Measurements from ENCODE around the gene ALMS1. TPM values are rescaled to one million over a fixed set of nuclear protein-coding genes. Genes with fewer than 3 reads are reported as not detected.
"Not testable (repeated sequence)": the region's sequence is repeated elsewhere in the genome, so short reads cannot be mapped to it uniquely, and the experiment has no call there.

ALMS1 gene, protein sequence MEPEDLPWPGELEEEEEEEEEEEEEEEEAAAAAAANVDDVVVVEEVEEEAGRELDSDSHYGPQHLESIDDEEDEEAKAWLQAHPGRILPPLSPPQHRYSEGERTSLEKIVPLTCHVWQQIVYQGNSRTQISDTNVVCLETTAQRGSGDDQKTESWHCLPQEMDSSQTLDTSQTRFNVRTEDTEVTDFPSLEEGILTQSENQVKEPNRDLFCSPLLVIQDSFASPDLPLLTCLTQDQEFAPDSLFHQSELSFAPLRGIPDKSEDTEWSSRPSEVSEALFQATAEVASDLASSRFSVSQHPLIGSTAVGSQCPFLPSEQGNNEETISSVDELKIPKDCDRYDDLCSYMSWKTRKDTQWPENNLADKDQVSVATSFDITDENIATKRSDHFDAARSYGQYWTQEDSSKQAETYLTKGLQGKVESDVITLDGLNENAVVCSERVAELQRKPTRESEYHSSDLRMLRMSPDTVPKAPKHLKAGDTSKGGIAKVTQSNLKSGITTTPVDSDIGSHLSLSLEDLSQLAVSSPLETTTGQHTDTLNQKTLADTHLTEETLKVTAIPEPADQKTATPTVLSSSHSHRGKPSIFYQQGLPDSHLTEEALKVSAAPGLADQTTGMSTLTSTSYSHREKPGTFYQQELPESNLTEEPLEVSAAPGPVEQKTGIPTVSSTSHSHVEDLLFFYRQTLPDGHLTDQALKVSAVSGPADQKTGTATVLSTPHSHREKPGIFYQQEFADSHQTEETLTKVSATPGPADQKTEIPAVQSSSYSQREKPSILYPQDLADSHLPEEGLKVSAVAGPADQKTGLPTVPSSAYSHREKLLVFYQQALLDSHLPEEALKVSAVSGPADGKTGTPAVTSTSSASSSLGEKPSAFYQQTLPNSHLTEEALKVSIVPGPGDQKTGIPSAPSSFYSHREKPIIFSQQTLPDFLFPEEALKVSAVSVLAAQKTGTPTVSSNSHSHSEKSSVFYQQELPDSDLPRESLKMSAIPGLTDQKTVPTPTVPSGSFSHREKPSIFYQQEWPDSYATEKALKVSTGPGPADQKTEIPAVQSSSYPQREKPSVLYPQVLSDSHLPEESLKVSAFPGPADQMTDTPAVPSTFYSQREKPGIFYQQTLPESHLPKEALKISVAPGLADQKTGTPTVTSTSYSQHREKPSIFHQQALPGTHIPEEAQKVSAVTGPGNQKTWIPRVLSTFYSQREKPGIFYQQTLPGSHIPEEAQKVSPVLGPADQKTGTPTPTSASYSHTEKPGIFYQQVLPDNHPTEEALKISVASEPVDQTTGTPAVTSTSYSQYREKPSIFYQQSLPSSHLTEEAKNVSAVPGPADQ (N-terminal part only)
- total RNA-seq (2014; rRNA removed; shearing (Covaris generic); ENCODE audit: low replicate concordance), result 67.3 and 84.7 TPM in 2 replicates

DNA sequence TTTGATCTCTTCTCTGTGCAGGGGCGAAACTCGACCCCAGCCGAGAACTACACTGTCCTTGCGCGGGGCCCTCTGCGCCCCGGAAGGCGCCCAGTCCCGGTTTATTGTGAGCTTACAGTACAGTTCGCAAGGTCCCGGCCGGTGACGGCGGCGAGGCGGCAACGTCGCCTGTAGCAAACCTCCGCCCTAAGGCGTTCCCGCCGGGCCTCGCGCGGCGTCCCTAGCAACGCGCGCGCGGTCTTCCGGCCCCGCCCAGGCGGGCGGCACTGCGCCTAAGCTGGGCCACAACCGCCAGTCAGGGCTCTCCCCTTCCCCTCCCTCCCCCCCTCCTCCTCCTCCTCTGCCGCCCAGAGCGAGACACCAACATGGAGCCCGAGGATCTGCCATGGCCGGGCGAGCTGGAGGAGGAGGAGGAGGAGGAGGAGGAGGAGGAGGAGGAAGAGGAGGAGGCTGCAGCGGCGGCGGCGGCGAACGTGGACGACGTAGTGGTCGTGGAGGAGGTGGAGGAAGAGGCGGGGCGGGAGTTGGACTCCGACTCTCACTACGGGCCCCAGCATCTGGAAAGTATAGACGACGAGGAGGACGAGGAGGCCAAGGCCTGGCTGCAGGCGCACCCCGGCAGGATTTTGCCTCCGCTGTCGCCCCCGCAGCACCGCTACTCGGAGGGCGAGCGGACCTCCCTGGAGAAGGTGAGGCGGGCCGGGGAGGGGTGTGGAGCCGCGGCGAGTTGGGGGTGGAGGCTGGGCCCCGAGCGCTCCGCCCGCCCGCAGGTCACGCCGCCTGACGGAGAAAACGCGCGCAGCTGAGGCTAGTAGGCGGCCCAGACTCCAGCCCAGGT, at the start of gene ALMS1:
TSS of gene ALMS1 (plus strand) at position 333 of the 838 bp plus-strand sequence. CDS start at position 366, 33 bp downstream.
- DNase-seq, result peak; percentile 98
- Histone ChIP-seq H3K4me2 (ENCODE audit: low read depth, low read length, poor library complexity, severe bottlenecking) (peak within 1 kb of the TSS; percentile 87), H2AFZ (ENCODE audit: low read length) (peak within 1 kb of the TSS; percentile 89), H3K36me3 (ENCODE audit: insufficient read depth, low read length) (peaks cover 7% of the 10 kb centered on the region; the same call in 1 of the 2 replicates), H3K9ac (ENCODE audit: low read length) (peak within 1 kb of the TSS; percentile 96), H3K4me1 (ENCODE audit: low read length) (peaks cover 30% of the 10 kb centered on the region), H3K27me3 (ENCODE audit: low read length) (no peaks in the 10 kb centered on the region), H3K4me3 (ENCODE audit: low read length) (peak within 1 kb of the TSS; percentile 96), H3K79me2 (ENCODE audit: low read length) (peaks cover 46% of the 10 kb centered on the region), H3K27ac (ENCODE audit: low read length) (peak within 1 kb of the TSS; percentile 83), H3K9me2 (replicated peaks; ENCODE audit: insufficient read depth, low read length) (no peaks in the 10 kb centered on the region), H3K9me3 (ENCODE audit: low read length) (no peaks in the 10 kb centered on the region), H4K20me1 (ENCODE audit: insufficient read depth, low read depth, low read length) (no peaks in the 10 kb centered on the region)

DNA sequence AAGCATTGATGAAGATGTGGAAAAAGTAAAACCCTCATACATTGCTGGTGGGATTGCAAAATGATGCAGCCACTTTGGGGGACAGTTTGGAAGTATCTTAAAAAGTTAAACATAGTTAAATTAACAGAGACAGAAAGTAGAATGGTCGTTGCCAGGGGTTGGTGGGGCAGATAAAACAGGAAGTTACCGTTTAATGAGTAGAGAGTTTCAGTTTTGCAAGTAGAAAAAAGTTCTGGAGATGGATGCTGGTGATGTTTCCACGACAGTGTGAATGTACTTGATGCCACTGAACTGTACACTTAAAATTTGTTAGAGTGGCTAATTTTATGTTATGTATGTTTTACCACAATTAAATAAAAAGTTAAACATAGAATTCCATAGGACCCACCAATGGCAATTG, 47.8 kb upstream of the ALMS1 start:
- Histone ChIP-seq H3K79me2 (ENCODE audit: low read length) (no peaks in the 10 kb centered on the region), H3K9ac (ENCODE audit: low read length) (no peak overlapping the region), H3K4me3 (ENCODE audit: low read length) (no peak overlapping the region), H3K9me3 (ENCODE audit: low read length) (no peaks in the 10 kb centered on the region; the same call in 1 of the 2 replicates), H3K9me2 (replicated peaks; ENCODE audit: insufficient read depth, low read length) (no peaks in the 10 kb centered on the region), H3K36me3 (ENCODE audit: insufficient read depth, low read length) (no peaks in the 10 kb centered on the region), H3K4me1 (ENCODE audit: low read length) (peaks cover 36% of the 10 kb centered on the region), H2AFZ (ENCODE audit: low read length) (peak overlapping the region; percentile 45; the same call in 1 of the 2 replicates), H4K20me1 (ENCODE audit: insufficient read depth, low read depth, low read length) (no peaks in the 10 kb centered on the region), H3K4me2 (ENCODE audit: low read depth, low read length, poor library complexity, severe bottlenecking) (peak overlapping the region; percentile 6), H3K27ac (ENCODE audit: low read length) (no peak overlapping the region), H3K27me3 (ENCODE audit: low read length) (no peaks in the 10 kb centered on the region)
- DNase-seq, result peak; percentile 67

DNA sequence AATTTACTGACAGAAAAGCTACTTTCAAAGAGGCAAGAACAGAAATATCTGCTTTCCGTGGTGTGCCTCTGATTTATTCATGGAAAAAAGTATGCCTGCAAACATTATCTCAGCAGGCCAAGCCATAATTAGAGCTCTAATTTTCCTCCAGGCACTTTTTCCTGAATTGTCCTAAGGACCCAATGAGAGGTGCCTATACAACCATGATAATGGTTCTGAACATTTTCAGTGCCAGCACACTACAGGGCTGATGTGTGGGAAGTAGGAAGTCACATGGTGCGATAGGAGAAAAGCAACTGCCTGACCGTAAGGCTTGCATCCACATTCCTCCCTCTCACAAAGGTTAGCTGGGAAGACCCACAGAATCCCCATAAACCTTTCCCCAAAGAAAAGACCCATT, 46.4 kb upstream of the ALMS1 start:
- Histone ChIP-seq H3K27me3 (ENCODE audit: low read length) (no peaks in the 10 kb centered on the region), H3K9ac (ENCODE audit: low read length) (no peak overlapping the region), H3K27ac (ENCODE audit: low read length) (no peak overlapping the region), H3K9me2 (replicated peaks; ENCODE audit: insufficient read depth, low read length) (no peaks in the 10 kb centered on the region), H2AFZ (ENCODE audit: low read length) (peak overlapping the region; percentile 26), H3K79me2 (ENCODE audit: low read length) (no peaks in the 10 kb centered on the region), H3K4me1 (ENCODE audit: low read length) (peaks cover 36% of the 10 kb centered on the region), H3K4me3 (ENCODE audit: low read length) (no peak overlapping the region), H3K36me3 (ENCODE audit: insufficient read depth, low read length) (no peaks in the 10 kb centered on the region), H4K20me1 (ENCODE audit: insufficient read depth, low read depth, low read length) (no peaks in the 10 kb centered on the region), H3K4me2 (ENCODE audit: low read depth, low read length, poor library complexity, severe bottlenecking) (peak overlapping the region; percentile 6), H3K9me3 (ENCODE audit: low read length) (no peaks in the 10 kb centered on the region; the same call in 1 of the 2 replicates)
- no peak for DNase-seq

DNA sequence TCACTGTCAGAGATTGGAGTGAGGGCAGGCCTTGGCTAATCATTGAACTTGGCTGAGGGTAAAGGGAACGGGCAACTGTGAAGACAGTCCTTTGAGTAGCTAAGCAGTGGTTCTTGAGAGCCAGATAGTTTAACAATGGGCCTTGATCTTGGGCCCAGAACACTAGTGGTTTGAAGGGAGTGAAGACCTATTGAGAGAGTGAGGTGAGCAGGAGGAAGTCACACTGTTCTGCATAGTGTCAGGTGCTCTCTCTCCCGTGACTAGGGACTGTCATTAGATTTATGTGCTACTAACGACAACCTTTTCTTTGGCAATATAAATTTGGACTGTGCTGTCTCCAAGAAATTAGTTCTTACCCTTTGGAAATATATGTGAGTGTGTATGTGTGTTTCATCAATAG, 44.6 kb upstream of the ALMS1 start:
- H3K36me3 ChIP-seq (ENCODE audit: insufficient read depth, low read length), result no peaks in the 10 kb centered on the region
- H3K9me2 ChIP-seq (replicated peaks; ENCODE audit: insufficient read depth, low read length), result no peaks in the 10 kb centered on the region
- no peaks in the 10 kb centered on the region for H3K79me2 ChIP-seq (ENCODE audit: low read length)
- no peak overlapping the region for H3K4me3 ChIP-seq (ENCODE audit: low read length)
- H3K9me3 ChIP-seq (ENCODE audit: low read length), result no peaks in the 10 kb centered on the region; the same call in 1 of the 2 replicates
- H3K27ac ChIP-seq (ENCODE audit: low read length), result no peak overlapping the region
- DNase-seq, result peak; percentile 63
- H3K9ac ChIP-seq (ENCODE audit: low read length), result no peak overlapping the region
- H3K27me3 ChIP-seq (ENCODE audit: low read length), result no peaks in the 10 kb centered on the region
- peak overlapping the region; percentile 31; the same call in 1 of the 2 replicates for H2AFZ ChIP-seq (ENCODE audit: low read length)
- H3K4me1 ChIP-seq (ENCODE audit: low read length), result peaks cover 36% of the 10 kb centered on the region
- H4K20me1 ChIP-seq (ENCODE audit: insufficient read depth, low read depth, low read length), result no peaks in the 10 kb centered on the region
- peak overlapping the region; percentile 36 for H3K4me2 ChIP-seq (ENCODE audit: low read depth, low read length, poor library complexity, severe bottlenecking)

DNA sequence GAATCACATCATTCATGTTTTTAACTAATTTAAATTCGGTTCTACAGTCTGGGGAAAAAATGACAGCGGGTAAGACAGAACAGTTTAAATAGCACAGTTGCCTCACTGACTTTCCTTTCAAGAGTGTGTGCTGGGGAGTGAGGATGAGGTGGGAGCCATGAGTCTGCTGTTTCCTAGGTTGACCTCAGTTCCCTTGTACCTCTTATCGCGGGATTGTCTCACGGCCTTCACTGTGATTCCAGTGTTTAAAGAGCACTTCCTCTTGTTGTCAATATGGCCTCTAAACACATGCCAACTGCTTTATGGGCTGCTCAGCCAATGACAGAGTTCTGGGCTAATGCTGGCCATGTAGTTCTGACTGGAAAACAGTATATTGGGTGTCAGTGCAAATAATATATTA, 41.6 kb upstream of the ALMS1 start:
- no peaks in the 10 kb centered on the region for H3K27me3 ChIP-seq (ENCODE audit: low read length)
- H3K4me3 ChIP-seq (ENCODE audit: low read length), result no peak overlapping the region
- no peaks in the 10 kb centered on the region for H3K9me3 ChIP-seq (ENCODE audit: low read length)
- H3K79me2 ChIP-seq (ENCODE audit: low read length), result no peaks in the 10 kb centered on the region
- no peaks in the 10 kb centered on the region for H3K9me2 ChIP-seq (replicated peaks; ENCODE audit: insufficient read depth, low read length)
- no peaks in the 10 kb centered on the region for H4K20me1 ChIP-seq (ENCODE audit: insufficient read depth, low read depth, low read length)
- no peaks in the 10 kb centered on the region for H3K36me3 ChIP-seq (ENCODE audit: insufficient read depth, low read length)
- no peak overlapping the region for H3K27ac ChIP-seq (ENCODE audit: low read length)
- no peak for DNase-seq
- H3K4me2 ChIP-seq (ENCODE audit: low read depth, low read length, poor library complexity, severe bottlenecking), result no peak overlapping the region
- peaks cover 20% of the 10 kb centered on the region for H3K4me1 ChIP-seq (ENCODE audit: low read length)
- no peak overlapping the region for H2AFZ ChIP-seq (ENCODE audit: low read length)
- no peak overlapping the region for H3K9ac ChIP-seq (ENCODE audit: low read length)

DNA sequence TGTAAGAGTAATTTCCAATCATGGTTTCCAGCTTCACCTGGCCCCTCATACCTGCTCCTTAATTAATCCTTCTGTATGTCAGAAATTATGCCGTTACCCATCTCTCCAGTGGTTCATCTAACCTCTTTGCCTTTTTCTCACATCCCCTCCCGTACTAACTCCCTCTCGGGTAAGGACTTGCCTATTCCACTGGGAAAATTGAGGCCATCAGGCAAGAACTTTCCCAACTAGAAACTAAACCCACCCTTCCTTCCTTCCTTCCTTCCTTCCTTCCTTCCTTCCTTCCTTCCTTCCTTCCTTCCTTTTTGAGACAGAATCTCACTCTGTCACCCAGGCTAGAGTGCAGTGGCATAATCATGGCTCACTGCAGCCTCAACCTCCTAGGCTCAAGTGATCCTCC, 40.9 kb upstream of the ALMS1 start:
- not testable (repeated sequence) for H3K4me3 ChIP-seq (ENCODE audit: low read length); H3K27ac ChIP-seq (ENCODE audit: low read length); H3K79me2 ChIP-seq (ENCODE audit: low read length); H3K9me3 ChIP-seq (ENCODE audit: low read length); DNase-seq; H2AFZ ChIP-seq (ENCODE audit: low read length); H3K9me2 ChIP-seq (replicated peaks; ENCODE audit: insufficient read depth, low read length); H3K27me3 ChIP-seq (ENCODE audit: low read length); H3K4me2 ChIP-seq (ENCODE audit: low read depth, low read length, poor library complexity, severe bottlenecking); H4K20me1 ChIP-seq (ENCODE audit: insufficient read depth, low read depth, low read length); H3K9ac ChIP-seq (ENCODE audit: low read length); H3K36me3 ChIP-seq (ENCODE audit: insufficient read depth, low read length)
- peaks cover 15% of the 10 kb centered on the region for H3K4me1 ChIP-seq (ENCODE audit: low read length)

DNA sequence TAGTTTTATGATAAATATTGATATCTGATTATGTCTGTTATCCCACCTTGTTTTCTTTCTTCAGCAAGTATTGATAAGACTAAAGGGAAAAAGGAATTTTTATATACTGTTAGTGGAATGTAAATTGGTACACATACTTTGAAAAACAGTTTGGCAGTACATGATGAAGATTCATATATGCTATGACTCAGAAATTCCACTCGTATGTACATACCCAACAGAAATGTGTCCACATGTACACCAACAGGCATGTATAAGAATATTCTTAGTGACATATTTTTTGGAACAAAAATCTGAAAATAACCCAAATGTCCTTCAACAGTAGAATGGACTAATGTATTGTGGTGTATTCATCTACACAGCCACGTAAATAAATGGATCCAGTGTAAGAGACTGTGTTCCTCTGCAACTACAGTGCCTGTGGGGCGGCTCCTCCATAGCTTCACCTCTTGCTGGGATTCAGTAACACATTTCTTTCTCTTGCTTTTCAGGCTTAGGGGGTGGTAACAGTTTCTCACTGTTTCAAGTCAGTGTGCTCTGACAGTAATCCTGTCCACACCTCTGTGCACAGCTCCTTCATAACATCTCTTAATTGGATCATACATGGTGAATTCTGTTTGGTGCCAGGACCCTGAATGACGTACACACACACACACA, 35.5 kb upstream of the ALMS1 start:
- H2AFZ ChIP-seq (ENCODE audit: low read length), result no peak overlapping the region
- H3K36me3 ChIP-seq (ENCODE audit: insufficient read depth, low read length), result no peaks in the 10 kb centered on the region
- no peak overlapping the region for H3K4me3 ChIP-seq (ENCODE audit: low read length)
- no peaks in the 10 kb centered on the region for H3K27me3 ChIP-seq (ENCODE audit: low read length)
- no peak overlapping the region for H3K9ac ChIP-seq (ENCODE audit: low read length)
- no peaks in the 10 kb centered on the region for H3K9me3 ChIP-seq (ENCODE audit: low read length)
- DNase-seq, result no peak
- no peaks in the 10 kb centered on the region for H3K4me1 ChIP-seq (ENCODE audit: low read length)
- H4K20me1 ChIP-seq (ENCODE audit: insufficient read depth, low read depth, low read length), result no peaks in the 10 kb centered on the region
- no peak overlapping the region for H3K27ac ChIP-seq (ENCODE audit: low read length)
- H3K4me2 ChIP-seq (ENCODE audit: low read depth, low read length, poor library complexity, severe bottlenecking), result no peak overlapping the region
- no peaks in the 10 kb centered on the region for H3K79me2 ChIP-seq (ENCODE audit: low read length)
- H3K9me2 ChIP-seq (replicated peaks; ENCODE audit: insufficient read depth, low read length), result no peaks in the 10 kb centered on the region; the same call in 1 of the 2 replicates
